Measurements from ENCODE around the gene NMNAT2. TPM values are rescaled to one million over a fixed set of nuclear protein-coding genes. Genes with fewer than 3 reads are reported as not detected.

NMNAT2 gene
- total RNA-seq, 1 experiment from 2014 or later: 0.39 TPM

DNA sequence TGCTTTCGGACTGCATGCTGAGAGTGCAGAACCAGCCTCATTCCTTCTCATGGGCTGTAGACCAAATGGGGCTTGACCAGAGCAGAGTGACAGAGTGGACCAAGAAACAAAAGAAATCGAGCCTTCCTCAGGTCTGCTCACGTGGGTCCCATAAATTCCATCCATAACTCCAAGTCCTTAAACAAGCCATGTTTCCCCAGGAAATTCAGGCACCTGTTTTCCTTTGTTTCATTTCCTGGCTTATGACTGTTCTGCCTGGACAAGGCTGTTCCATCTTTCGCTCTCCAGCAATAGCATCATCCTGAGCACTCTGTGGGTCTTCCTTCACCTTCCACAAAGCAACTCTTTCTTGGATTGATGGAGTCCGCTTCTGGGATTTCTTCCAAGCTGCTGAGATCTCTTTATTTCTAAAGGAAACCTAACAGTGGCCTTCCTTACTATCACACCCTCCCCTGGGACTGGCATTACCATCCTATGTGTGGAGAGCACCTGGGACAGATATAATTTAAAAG, 168.2 kb downstream of the NMNAT2 start:
- intact Hi-C loops (cut with micrococcal nuclease; ENCODE audit: unreplicated experiment): no loop called here
- no peaks in the 10 kb centered on the region for H3K4me1 ChIP-seq (ENCODE audit: control insufficient read depth, insufficient read depth, low read length)
- ATAC-seq (no peak), DNase-seq (ENCODE audit: low read depth, low spot score) (no peak)
- no peak overlapping the region for H3K4me3 ChIP-seq (ENCODE audit: low read depth in 2 of 2, low read length in 2 of 2)
- H3K36me3 ChIP-seq (ENCODE audit: control insufficient read depth, insufficient read depth, low read length): no peaks in the 10 kb centered on the region
- BruUV-seq (replicated peaks): no TSS peak
- in situ Hi-C loops (cut with HindIII; ENCODE audit: low pct_unique_long_range_greater_than_20kb, low sequenced_read_pairs): no loop called here
- no peaks in the 10 kb centered on the region for H3K27me3 ChIP-seq (ENCODE audit: control insufficient read depth, insufficient read depth, low read length)
- ChIA-PET CTCF (no interaction called here), POLR2A (no interaction called here)
- TF ChIP-seq REST (IDR thresholded peaks at IDR 0.05; ENCODE audit: insufficient read depth in 1 of 2, low read depth in 2 of 2, low read length in 1 of 2): no peak
- TF ChIP-seq SIN3A (IDR thresholded peaks at IDR 0.05; ENCODE audit: borderline replicate concordance, insufficient read depth, low read depth, low read length): no peak
- TF ChIP-seq TCF7L2 (IDR thresholded peaks at IDR 0.05; ENCODE audit: low read depth, low read length): no peak
- TF ChIP-seq, protein P1, sequence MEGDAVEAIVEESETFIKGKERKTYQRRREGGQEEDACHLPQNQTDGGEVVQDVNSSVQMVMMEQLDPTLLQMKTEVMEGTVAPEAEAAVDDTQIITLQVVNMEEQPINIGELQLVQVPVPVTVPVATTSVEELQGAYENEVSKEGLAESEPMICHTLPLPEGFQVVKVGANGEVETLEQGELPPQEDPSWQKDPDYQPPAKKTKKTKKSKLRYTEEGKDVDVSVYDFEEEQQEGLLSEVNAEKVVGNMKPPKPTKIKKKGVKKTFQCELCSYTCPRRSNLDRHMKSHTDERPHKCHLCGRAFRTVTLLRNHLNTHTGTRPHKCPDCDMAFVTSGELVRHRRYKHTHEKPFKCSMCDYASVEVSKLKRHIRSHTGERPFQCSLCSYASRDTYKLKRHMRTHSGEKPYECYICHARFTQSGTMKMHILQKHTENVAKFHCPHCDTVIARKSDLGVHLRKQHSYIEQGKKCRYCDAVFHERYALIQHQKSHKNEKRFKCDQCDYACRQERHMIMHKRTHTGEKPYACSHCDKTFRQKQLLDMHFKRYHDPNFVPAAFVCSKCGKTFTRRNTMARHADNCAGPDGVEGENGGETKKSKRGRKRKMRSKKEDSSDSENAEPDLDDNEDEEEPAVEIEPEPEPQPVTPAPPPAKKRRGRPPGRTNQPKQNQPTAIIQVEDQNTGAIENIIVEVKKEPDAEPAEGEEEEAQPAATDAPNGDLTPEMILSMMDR (IDR thresholded peaks at IDR 0.05): no peak
- TF ChIP-seq POLR2AphosphoS5 (IDR thresholded peaks at IDR 0.05; ENCODE audit: low read depth, low read length): no peak
- no peak overlapping the region for H3K27ac ChIP-seq (ENCODE audit: low read length)
- H3K9me3 ChIP-seq (ENCODE audit: control insufficient read depth, insufficient read depth, low read depth, low read length): no peaks in the 10 kb centered on the region

GRCh38 chr1:183248989-183249691, 169.0 kb downstream of the NMNAT2 start:
- ChIA-PET POLR2A (no interaction called here), CTCF (no interaction called here)
- no peak overlapping the region for H3K4me3 ChIP-seq (ENCODE audit: low read depth in 2 of 2, low read length in 2 of 2)
- no peak overlapping the region for H3K27ac ChIP-seq (ENCODE audit: low read length)
- ATAC-seq: no peak
- TF ChIP-seq SIN3A (IDR thresholded peaks at IDR 0.05; ENCODE audit: borderline replicate concordance, insufficient read depth, low read depth, low read length) (no peak), TCF7L2 (IDR thresholded peaks at IDR 0.05; ENCODE audit: low read depth, low read length) (no peak), POLR2AphosphoS5 (IDR thresholded peaks at IDR 0.05; ENCODE audit: low read depth, low read length) (no peak), REST (IDR thresholded peaks at IDR 0.05; ENCODE audit: insufficient read depth in 1 of 2, low read depth in 2 of 2, low read length in 1 of 2) (no peak)
- TF ChIP-seq, protein P1 (IDR thresholded peaks at IDR 0.05): no peak
- no peaks in the 10 kb centered on the region for H3K36me3 ChIP-seq (ENCODE audit: control insufficient read depth, insufficient read depth, low read length)
- DNase-seq (ENCODE audit: low read depth, low spot score): no peak
- no peaks in the 10 kb centered on the region for H3K4me1 ChIP-seq (ENCODE audit: control insufficient read depth, insufficient read depth, low read length)
- in situ Hi-C loops (cut with HindIII; ENCODE audit: low pct_unique_long_range_greater_than_20kb, low sequenced_read_pairs): no loop called here
- no TSS peak for BruUV-seq (replicated peaks)
- H3K27me3 ChIP-seq (ENCODE audit: control insufficient read depth, insufficient read depth, low read length): no peaks in the 10 kb centered on the region
- intact Hi-C loops (cut with micrococcal nuclease; ENCODE audit: unreplicated experiment): no loop called here
- H3K9me3 ChIP-seq (ENCODE audit: control insufficient read depth, insufficient read depth, low read depth, low read length): no peaks in the 10 kb centered on the region

Measured in Panc1 (cell line).